Bronchial epithelial cell (primary cell): ENCODE results near the gene LIG4. TPM values are rescaled to one million over a fixed set of nuclear protein-coding genes. Genes with fewer than 3 reads are reported as not detected.
"Not testable (repeated sequence)": the region's sequence is repeated elsewhere in the genome, so short reads cannot be mapped to it uniquely, and the experiment has no call there.

ENCODE experiments used
- DNase-seq: peaks from one replicate; pipeline ENCODE4 v3.0.0-alpha.2; 2010; ENCODE audit warnings: low read depth
- FAIRE-seq: peaks from 2 replicates; lab custom pipeline; 2011; peaks lifted over from hg19 to GRCh38; lab: Jason Lieb, UNC
- H3K27me3 ChIP-seq: 2 replicates; pipeline ENCODE4 v1.5.1; 2011; ENCODE audit warnings: low read length; ENCODE audit not compliant: control insufficient read depth, insufficient read depth
- H3K36me3 ChIP-seq: 2 replicates; pipeline ENCODE4 v1.5.1; 2011; ENCODE audit warnings: low read length; ENCODE audit not compliant: control insufficient read depth, insufficient read depth
- H3K4me3 ChIP-seq: 2 replicates; pipeline ENCODE4 v1.5.1; 2011; ENCODE audit warnings: mild to moderate bottlenecking, low read depth, low read length, control low read depth
- total RNA-seq: library from RNA; depleted of rRNA; stranded (reverse); fragments of >200 nt; gene quantifications from 2 replicates; pipeline ENCODE4 v1.2.1, GENCODE V29; 2014
- TF ChIP-seq, protein P1 (sequence below): IDR thresholded peaks from 2 replicates; pipeline ENCODE4 v1.5.1; 2011; ENCODE audit warnings: mild to moderate bottlenecking, moderate library complexity, low read length, control low read depth, inconsistent platforms; ENCODE audit not compliant: insufficient read depth, severe bottlenecking

LIG4 gene
- total RNA-seq, 1 donor from 2014 or later, result 10.5 TPM

DNA sequence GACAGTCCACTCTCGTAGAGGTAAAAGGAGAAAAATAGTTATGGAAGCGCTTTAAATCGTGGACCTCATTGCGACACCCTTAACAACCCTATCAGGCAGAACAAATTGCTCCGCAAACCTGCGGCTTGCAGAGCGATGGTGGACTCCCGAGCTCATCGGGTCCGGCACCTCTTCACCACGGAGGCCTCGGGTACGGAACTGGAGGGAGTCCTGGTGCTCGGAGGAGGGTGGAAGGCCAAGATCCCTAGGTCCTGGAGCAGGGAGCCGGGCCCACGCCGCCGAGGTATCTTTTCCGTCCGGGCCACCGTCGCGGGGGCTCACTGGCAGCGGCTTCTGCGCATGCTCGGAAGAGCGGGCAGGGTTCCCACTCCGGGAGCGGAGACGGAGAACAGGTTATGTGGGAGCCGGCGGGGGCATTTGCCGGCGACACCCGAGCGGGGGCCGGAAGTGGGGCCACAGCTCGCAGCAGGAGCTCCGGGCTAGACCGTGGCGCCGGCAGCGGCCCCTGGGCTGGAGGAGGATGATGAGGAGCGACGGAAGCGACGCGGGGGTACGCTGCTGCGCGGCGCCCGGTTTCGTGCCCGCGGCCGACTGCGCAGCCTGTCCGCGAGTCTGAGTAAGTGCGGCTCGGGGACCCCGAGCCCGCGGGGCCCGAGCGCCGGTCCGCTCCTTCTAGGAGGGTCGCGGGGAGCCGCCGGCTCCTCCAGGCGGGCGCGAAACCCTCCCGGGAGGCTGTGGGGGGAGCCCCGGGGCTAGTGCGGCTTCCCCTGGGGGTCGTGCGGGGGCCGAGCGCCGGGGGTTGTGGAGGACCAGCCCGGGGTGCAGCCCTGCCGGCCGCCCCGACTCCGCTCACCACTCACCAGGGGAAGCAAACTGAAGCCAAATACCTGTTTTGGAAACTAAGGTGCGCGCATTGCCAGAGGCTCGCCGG is 3.0 kb upstream of the LIG4 start, which contains the start of gene ABHD13:
TSS of gene ABHD13 (plus strand) at position 349 of the 931 bp plus-strand sequence. CDS start 10,827 bp downstream, outside the sequence.
- H3K36me3 ChIP-seq, result peaks cover 1% of the 10 kb centered on the region
- FAIRE-seq (no peak), DNase-seq (peak; percentile 64)
- no peaks in the 10 kb centered on the region for H3K27me3 ChIP-seq
- TF ChIP-seq, protein P1, sequence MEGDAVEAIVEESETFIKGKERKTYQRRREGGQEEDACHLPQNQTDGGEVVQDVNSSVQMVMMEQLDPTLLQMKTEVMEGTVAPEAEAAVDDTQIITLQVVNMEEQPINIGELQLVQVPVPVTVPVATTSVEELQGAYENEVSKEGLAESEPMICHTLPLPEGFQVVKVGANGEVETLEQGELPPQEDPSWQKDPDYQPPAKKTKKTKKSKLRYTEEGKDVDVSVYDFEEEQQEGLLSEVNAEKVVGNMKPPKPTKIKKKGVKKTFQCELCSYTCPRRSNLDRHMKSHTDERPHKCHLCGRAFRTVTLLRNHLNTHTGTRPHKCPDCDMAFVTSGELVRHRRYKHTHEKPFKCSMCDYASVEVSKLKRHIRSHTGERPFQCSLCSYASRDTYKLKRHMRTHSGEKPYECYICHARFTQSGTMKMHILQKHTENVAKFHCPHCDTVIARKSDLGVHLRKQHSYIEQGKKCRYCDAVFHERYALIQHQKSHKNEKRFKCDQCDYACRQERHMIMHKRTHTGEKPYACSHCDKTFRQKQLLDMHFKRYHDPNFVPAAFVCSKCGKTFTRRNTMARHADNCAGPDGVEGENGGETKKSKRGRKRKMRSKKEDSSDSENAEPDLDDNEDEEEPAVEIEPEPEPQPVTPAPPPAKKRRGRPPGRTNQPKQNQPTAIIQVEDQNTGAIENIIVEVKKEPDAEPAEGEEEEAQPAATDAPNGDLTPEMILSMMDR, result peak; percentile 8
- peak within 1 kb of the TSS; percentile 81 for H3K4me3 ChIP-seq

DNA sequence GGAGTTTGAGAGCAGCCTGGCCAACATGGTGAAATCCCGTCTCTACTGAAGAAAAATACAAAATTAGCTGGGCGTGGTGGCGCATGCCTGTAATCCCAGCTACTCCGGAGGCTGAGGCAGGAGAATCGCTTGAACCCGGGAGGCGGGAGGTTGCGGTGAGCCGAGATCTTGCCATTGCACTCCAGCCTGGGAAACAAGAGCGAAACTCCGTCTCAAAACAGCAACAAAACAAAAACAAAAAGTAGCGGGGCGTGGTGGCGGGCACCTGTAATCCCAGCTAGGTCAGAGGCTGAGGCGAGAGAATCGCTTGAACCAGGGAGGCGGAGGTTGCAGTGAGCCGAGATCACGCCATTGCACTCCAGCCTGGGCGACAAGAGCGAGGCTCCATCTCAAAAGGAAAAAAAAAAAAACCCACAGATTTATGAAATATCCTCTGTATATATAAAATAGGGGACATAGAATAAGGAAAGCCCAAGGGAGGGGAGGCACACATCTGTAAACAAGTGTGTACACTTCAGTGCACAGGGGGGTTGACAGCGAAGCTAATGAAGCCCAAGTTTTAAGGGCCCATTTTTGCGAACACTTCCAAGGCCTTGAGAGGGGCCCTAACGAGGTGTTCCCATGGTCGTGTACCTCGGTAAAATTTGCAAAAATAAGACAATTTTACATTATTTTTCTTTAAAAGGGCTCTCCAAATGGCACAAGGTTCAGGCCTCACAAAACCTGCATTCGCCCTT is 2.1 kb upstream of the LIG4 start:
- H3K4me3 ChIP-seq, result peak overlapping the region; percentile 81
- H3K27me3 ChIP-seq, DNase-seq, FAIRE-seq, H3K36me3 ChIP-seq: not testable (repeated sequence)

DNA sequence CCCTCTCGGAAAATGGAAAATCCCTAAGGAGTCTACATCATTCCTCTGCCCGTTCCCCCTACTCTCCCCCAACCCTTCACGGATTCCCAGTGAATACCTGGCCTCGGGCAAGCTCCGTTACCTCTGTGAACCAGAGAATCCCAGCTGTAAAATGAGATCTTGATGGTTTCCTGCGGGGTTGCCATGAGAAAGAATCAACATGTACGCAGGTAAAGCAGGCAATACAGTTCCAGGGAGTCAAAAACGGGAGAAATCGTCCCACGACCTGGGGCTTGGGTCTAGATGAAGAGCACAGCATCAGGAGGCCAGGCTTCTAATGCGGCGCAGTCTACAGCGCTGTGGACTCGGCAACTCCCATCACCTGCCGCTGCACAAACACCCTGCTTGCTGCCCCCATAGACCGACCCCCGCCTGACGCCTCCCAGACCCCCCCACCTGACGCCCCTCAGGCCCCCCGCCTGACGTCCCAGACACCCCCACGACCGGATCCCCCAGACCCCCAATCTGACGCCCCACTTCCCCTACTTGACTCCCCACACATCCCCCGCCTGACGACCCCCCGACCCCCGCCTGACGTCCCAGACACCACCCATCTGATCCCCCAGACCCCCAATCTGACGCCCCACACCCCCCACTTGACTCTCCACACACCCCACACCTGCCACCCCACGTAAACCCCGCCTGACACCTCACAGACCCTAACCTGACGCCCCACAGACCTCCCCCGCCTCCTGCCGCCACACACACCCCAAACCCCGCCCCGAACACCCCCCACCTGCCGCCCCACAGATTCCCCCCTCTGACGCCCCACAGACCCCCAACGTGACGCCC is 680 bp downstream of the LIG4 start:
- Histone ChIP-seq H3K4me3 (peak overlapping the region; percentile 47), H3K36me3 (peaks cover 1% of the 10 kb centered on the region), H3K27me3 (no peaks in the 10 kb centered on the region)
- no peak for FAIRE-seq
- DNase-seq, result peak; percentile 26
- TF ChIP-seq, protein P1, result no peak

DNA sequence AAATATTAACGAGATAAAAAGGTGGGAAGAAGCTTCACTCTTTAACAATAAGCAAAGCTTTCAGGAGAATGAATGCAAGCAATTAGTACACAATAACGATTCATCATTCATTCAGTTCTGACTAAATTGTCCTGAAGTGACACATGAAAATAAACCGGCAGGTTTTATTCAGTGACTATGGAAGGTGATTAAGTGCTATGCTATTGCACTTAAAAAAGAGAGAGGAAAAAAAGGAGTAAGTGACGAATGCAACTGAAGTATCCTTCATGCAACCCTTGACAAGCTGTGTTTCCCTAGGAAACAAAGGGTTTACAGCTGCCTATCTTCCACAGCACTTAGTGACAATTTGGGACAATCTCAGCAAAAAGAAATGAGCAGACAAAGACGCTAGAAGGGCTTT is 1.4 kb downstream of the LIG4 start:
- TF ChIP-seq, protein P1, result no peak
- H3K36me3 ChIP-seq, result peaks cover 1% of the 10 kb centered on the region
- DNase-seq, result peak; percentile 89
- no peak for FAIRE-seq
- no peaks in the 10 kb centered on the region for H3K27me3 ChIP-seq
- peak overlapping the region; percentile 47 for H3K4me3 ChIP-seq

DNA sequence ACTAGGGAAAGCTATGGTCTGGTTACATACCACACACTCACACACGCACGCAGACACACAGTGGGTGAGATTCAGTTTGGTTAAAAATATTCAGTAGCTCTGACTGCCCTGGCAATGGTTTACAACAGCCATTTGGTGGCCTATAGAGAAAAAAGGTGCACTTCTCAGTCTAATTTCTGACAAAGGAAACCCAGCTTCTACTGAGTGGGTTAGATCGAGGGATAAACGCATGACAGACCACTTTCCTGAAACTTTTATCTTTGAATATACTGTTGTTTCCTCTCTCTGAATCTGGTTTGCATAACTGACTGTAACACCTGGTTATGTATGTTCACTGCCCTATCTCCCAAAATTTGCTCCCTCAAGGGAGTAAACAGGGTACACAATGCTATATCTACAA is 2.5 kb downstream of the LIG4 start:
- no peaks in the 10 kb centered on the region for H3K27me3 ChIP-seq
- no peak overlapping the region for H3K4me3 ChIP-seq
- DNase-seq (no peak), FAIRE-seq (no peak)
- TF ChIP-seq, protein P1, result no peak
- peaks cover 1% of the 10 kb centered on the region for H3K36me3 ChIP-seq
